ENCODE results near the gene HRC. TPM values are rescaled to one million over a fixed set of nuclear protein-coding genes. Genes with fewer than 3 reads are reported as not detected.
A peak's percentile ranks its signal among the peaks of the same experiment; 100 is the strongest.

The HRC gene
- total RNA-seq, 2 donors from 2014 or later: 2.1 to 4.3 TPM

- peaks cover 36% of the 10 kb centered on the region for H3K4me1 ChIP-seq
- no peaks in the 10 kb centered on the region for H3K27me3 ChIP-seq
- H3K4me3 ChIP-seq: no peak overlapping the region
- H3K9me3 ChIP-seq: no peaks in the 10 kb centered on the region
- intact Hi-C loops (cut with DNase I): no loop called here
- H3K36me3 ChIP-seq (replicated peaks in 1 of 2; ENCODE audit: insufficient read depth in 1 of 2, low read depth in 2 of 2): no peaks in the 10 kb centered on the region
- peak in 1 of 4 donors; percentile 50 for DNase-seq
- ATAC-seq: no peak
- no peak for TF ChIP-seq POLR2A (IDR thresholded peaks at IDR 0.05)
- TF ChIP-seq CTCF (IDR thresholded peaks at IDR 0.05): no peak
- no peak overlapping the region for H3K27ac ChIP-seq
- WGBS, 2 donors: 43 to 82% methylated on average over 1 of the region's 1 CpG
Measured at GRCh38 chr19:49116544-49116943, 38.7 kb downstream of the HRC start.

GRCh38 chr19:49114630-49115363 lies 40.4 kb downstream of the HRC start:
- DNase-seq (peak; percentile 62 to 74 (median 73)), ATAC-seq (no peak)
- Histone ChIP-seq H3K4me1 (peaks cover 35% of the 10 kb centered on the region), H3K4me3 (peak overlapping the region; percentile 70 to 80), H3K27ac (peak overlapping the region in 3 of 4 donors; percentile 63 to 73 (median 68)), H3K9me3 (no peaks in the 10 kb centered on the region), H3K27me3 (no peaks in the 10 kb centered on the region), H3K36me3 (replicated peaks in 1 of 2; ENCODE audit: insufficient read depth in 1 of 2, low read depth in 2 of 2) (no peaks in the 10 kb centered on the region)
- 8 to 82% methylated on average over 7 to 65 of the region's 68 CpGs for WGBS, 2 donors
- TF ChIP-seq POLR2A (IDR thresholded peaks at IDR 0.05) (peak in 1 of 3 donors; percentile 27), CTCF (IDR thresholded peaks at IDR 0.05) (no peak)
- intact Hi-C loops (cut with DNase I): loop anchor here (5.0 kb wide), 1 partner anchor 33 kb away; no protein-coding TSS in a partner anchor

GRCh38 chr19:49113762-49114629 lies 41.2 kb downstream of the HRC start, which contains the start of gene LIN7B:
LIN7B (plus strand) TSS chr19:49114370; CDS start chr19:49114405, 35 bp downstream.
- H3K9me3 ChIP-seq: no peaks in the 10 kb centered on the region
- H3K36me3 ChIP-seq (replicated peaks in 1 of 2; ENCODE audit: insufficient read depth in 1 of 2, low read depth in 2 of 2): peaks cover 0 to 1% of the 10 kb centered on the region in 2 donors
- WGBS, 2 donors: 1 to 3% methylated on average over 11 to 35 of the region's 66 CpGs
- no peaks in the 10 kb centered on the region for H3K27me3 ChIP-seq
- peak within 1 kb of the TSS; percentile 70 to 80 for H3K4me3 ChIP-seq
- peak; percentile 69 for ATAC-seq
- TF ChIP-seq CTCF (IDR thresholded peaks at IDR 0.05) (peak in 6 of 7 experiments; percentile 23 to 80 (median 66)), POLR2A (IDR thresholded peaks at IDR 0.05) (no peak)
- peak; percentile 52 to 78 (median 72) for DNase-seq
- H3K27ac ChIP-seq: peak within 1 kb of the TSS in 3 of 4 donors; percentile 63 to 73 (median 68)
- peaks cover 29% of the 10 kb centered on the region for H3K4me1 ChIP-seq
- intact Hi-C loops (cut with DNase I): loop anchor here (5.0 kb wide), 1 partner anchor 33 kb away; no protein-coding TSS in a partner anchor

GRCh38 chr19:49111218-49111998 lies 43.8 kb downstream of the HRC start:
- no peaks in the 10 kb centered on the region for H3K27me3 ChIP-seq
- 73 to 74% methylated on average over 11 of the region's 11 CpGs for WGBS, 2 donors
- intact Hi-C loops (cut with DNase I): loop anchor here (5.0 kb wide), 1 partner anchor 36 kb away; no protein-coding TSS in a partner anchor
- H3K36me3 ChIP-seq (replicated peaks in 1 of 2; ENCODE audit: insufficient read depth in 1 of 2, low read depth in 2 of 2): peaks cover 0 to 5% of the 10 kb centered on the region in 2 donors
- no peaks in the 10 kb centered on the region for H3K9me3 ChIP-seq
- TF ChIP-seq CTCF (IDR thresholded peaks at IDR 0.05) (no peak), POLR2A (IDR thresholded peaks at IDR 0.05) (no peak)
- H3K4me1 ChIP-seq: peaks cover 14% of the 10 kb centered on the region
- no peak for ATAC-seq
- no peak for DNase-seq
- H3K4me3 ChIP-seq: no peak overlapping the region
- H3K27ac ChIP-seq: no peak overlapping the region

Data from body of pancreas (tissue), 4 donors.